C4-2B (cell line): ENCODE data around the gene RGSL1.

Source experiments
- ZFX ChIP-seq: fragments of 450-650 bp; IDR thresholded peaks from 2 replicates; pipeline ENCODE4 v1.6.1; 2017
- TF ChIP-seq, protein P1 (sequence below): fragments of 450-650 bp; conservative IDR thresholded peaks from 2 replicates; pipeline ENCODE4 v1.5.1; 2017; ENCODE audit warnings: mild to moderate bottlenecking

GRCh38 chr1:182453631-182454030 is 3.7 kb downstream of the RGSL1 start:
- TF ChIP-seq, protein P1, sequence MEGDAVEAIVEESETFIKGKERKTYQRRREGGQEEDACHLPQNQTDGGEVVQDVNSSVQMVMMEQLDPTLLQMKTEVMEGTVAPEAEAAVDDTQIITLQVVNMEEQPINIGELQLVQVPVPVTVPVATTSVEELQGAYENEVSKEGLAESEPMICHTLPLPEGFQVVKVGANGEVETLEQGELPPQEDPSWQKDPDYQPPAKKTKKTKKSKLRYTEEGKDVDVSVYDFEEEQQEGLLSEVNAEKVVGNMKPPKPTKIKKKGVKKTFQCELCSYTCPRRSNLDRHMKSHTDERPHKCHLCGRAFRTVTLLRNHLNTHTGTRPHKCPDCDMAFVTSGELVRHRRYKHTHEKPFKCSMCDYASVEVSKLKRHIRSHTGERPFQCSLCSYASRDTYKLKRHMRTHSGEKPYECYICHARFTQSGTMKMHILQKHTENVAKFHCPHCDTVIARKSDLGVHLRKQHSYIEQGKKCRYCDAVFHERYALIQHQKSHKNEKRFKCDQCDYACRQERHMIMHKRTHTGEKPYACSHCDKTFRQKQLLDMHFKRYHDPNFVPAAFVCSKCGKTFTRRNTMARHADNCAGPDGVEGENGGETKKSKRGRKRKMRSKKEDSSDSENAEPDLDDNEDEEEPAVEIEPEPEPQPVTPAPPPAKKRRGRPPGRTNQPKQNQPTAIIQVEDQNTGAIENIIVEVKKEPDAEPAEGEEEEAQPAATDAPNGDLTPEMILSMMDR, result no peak
- TF ChIP-seq ZFX, result no peak
